Measurements from ENCODE around the gene BET1.
A peak's percentile ranks its signal among the peaks of the same experiment; 100 is the strongest.

Gene BET1

DNA sequence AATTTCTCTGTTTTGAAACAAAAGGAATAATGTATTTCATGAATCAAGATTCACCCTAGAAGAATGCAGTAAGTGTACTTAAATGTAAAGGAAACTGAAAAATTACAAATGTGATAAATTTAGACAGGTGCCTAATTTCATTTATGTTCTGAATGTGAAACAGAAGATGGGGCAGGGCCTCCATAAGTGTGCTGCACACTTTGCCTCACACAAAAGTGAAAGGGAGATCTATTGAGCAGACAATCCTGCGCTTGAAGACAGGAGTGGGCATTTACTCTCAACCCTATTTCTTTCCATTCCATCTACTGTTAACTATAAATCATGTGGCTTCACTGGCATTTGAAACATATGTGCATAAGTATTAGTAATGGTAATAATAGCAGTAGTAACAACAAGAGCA, 46.4 kb downstream of the BET1 start:
- no peak for DNase-seq (ENCODE audit: low spot score)

- DNase-seq (ENCODE audit: low spot score) = no peak
Measured at GRCh38 chr7:93955304-93955703, 48.9 kb downstream of the BET1 start.

GRCh38 chr7:93949423-93949822, 54.7 kb downstream of the BET1 start:
- peak; percentile 56 for DNase-seq (ENCODE audit: low spot score)

DNA sequence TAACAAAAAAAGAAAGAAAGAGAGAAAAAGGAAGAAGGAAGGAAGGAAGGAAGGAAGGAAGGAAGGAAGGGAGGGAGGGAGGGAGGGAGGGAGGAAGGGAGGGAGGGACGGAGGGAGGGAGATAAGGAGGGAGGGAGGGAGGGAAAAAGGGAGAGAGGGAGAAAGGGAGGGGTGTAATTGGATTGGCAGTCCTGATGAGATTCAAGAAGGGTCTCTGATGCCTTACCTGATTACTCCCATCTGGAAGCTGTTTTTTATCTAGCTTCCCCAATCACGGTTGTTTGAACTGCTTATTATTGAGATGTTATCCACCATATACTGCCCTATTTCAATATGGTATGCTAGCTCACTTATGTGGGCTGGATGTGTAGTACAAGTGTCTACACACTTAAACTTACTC, 55.3 kb downstream of the BET1 start:
- DNase-seq (ENCODE audit: low spot score) = no peak

- DNase-seq (ENCODE audit: low spot score) = peak; percentile 33
Measured at GRCh38 chr7:93948106-93948505, 56.0 kb downstream of the BET1 start.

- peak; percentile 11 for DNase-seq (ENCODE audit: low spot score)
Measured at GRCh38 chr7:93945756-93946535, 58.2 kb downstream of the BET1 start.

- DNase-seq (ENCODE audit: low spot score) = no peak
Measured at GRCh38 chr7:93945083-93945482, 59.1 kb downstream of the BET1 start.

- peak; percentile 22 for DNase-seq (ENCODE audit: low spot score)
Measured at GRCh38 chr7:93944673-93945072, 59.5 kb downstream of the BET1 start.

DNA sequence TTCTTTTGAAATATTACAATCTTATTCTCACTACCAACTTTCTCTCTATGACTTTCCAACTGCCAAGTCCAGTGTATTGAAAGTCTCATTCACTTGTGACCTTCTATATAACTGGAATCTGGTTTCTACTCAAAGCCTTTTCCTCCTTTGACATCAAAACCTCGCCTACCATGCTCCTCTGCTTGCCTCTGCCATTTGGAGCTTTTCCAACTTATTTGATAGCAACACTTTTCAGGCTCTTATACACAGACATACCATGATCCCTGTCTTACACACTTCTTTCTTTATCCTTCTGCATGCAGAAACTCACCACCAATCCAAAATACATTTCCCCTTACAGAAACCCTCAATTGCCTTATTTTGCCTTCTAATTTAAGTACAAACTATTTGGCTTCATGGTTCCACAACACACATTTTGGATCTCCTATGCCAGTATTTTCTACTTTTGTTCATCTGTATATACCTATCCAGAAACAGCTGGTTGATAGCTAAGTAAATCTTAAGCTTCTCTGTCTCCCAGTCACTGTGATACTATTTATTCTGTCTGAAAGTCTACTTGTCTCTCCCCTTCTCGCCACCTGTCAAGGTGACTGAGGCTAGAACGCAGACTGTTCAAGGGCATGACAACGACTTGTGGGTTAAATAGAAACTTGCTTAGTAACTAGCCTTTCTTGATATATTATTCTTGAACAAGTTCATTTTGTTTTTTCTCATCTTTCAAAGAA, 60.2 kb downstream of the BET1 start:
- DNase-seq (ENCODE audit: low spot score) = no peak

Data from GM03348 (cell line).